GM18907 (cell line): ENCODE measurements around the gene STRBP.
A peak's percentile ranks its signal among the peaks of the same experiment; 100 is the strongest.
"Not testable (repeated sequence)": the region's sequence is repeated elsewhere in the genome, so short reads cannot be mapped to it uniquely, and the experiment has no call there.

Experiments used
- ATAC-seq: cut with Tn5 transposase; IDR thresholded peaks from one replicate; pipeline ENCODE4 v1.9.1; 2021; ENCODE audit warnings: mild to moderate bottlenecking, moderate library complexity; ENCODE audit not compliant: unreplicated experiment

STRBP gene

GRCh38 chr9:123268465-123269259, at the start of gene STRBP:
TSS of gene STRBP (minus strand) at chr9:123268586. CDS start at chr9:123184134, 84,452 bp downstream.
- peak; percentile 91 for ATAC-seq

DNA sequence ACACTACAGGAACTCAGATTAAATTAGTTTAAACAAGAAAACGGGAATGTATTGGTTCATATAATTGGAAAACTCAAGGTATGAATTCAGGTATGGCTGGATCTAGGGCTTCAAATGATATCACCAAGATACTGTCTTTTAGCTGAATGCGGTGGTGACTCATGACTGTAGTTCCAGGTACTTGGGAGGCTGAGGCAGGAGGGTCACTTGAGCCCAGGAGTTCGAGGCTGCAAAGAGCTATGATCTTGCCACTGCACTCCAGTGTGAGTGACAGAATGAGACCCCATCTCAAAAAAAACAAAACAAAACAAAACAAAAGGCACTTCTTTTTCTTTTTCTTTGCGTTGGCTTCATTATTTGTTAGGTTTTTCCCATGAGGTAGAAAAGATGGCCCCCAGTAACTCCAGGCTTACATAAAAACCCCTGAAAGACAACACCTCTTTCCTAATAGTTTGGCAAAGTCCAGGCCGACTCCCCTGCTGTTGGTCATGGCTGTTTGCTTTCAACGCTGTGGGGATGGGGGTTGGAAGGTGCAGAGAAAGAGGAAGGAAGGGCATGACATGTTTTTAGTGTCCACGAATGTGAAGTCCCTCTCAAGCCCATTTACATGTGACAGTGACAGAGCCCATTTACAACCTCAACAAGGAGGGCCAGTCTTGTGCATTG, 47.8 kb upstream of the STRBP start:
- no peak for ATAC-seq

- ATAC-seq = no peak
These were observed 47.2 kb upstream of the STRBP start for GRCh38 chr9:123315635-123316034.

DNA sequence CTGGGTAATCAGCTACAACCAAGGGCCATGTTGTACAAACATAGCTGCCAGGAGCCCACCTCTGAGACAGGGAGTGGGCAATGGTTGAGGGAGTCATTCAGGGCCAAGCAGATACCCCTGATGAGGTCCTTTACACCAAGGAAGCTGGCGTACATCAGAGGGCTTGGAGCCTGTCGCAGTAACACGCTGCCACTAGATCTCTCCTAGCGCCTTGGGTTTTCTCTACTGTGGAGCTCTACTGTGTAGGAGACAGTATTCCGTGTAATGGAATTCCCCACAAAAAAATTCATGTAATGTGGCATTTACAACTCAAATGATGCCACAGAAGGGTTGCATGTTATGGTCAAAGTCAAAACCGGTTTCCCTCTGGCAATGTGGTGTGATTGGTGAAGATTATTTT, 46.2 kb upstream of the STRBP start:
- ATAC-seq = no peak

- no peak for ATAC-seq
These were observed 44.0 kb upstream of the STRBP start for GRCh38 chr9:123312306-123312877.

DNA sequence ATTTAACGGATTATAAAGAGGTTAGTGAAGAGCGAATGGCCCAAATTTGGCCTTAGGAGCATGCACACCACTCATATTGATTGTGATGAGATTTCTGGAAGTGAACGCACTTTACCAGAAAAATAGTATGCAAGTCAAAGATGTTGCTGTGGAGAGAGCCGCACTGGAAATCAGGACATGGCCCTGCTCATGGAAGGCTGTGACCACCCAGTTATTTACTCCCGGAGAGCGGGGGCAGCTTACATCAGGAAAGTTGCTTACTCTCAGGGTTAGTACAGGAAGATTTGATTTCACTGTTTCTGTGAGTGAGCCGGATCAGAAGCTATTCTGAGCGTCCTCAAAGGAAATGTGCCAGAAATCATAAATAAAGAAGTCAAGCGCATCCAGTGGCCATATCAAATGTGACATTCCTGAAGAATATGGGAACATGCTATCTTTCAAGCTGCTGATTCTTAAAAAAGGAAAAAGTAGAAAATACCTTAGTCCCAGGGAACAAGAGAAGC, 42.9 kb upstream of the STRBP start:
- ATAC-seq = no peak

DNA sequence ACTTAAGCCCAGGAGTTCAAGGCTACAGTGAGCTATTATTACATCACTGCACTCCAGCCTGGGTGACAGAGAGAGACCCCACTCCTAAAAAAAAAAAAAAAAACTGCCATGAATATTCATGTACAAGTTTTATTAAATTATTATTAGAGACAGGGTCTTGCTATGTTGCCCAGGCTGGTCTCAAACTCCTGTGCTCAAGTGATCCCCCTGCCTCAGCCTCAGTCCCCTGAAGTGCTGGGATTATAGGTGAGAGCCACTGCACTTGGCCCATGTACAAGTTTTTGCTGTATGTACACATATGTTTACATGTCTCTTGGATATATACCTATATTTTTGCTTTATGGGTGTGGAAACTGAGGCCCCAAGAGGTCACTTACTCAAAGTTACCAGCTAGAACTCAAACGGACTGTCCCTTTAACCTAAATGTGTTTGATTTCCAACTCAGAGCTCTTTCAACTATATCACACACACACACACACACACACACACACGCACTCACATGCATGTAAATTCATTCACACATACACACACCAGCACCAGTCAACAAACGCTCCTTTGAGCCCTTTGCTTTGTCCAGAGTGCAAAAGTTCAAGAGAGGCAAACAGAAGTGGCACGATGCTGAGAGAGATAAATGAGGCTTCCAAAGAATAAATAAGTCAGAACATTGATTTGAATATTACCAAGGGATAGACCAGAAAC, 42.3 kb upstream of the STRBP start:
- ATAC-seq = no peak

DNA sequence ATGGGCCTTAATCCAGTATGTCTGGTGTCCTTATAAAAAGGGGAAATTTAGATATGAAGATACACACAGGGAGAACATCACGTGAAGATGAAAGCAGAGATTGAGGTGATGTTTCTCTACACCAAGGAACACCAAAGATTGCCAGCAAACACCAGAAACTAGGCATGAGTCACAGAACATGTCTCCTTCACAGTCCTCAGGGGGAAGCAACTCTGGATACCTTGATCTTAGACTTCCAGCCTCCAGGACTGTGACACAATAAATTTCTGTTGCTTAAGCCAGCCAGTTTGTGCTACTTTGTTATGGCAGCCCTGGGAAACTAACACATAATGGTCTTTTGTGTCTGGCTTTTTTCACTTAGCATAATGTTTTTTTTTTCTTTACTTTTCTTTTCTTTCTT, 41.2 kb upstream of the STRBP start:
- no peak for ATAC-seq

DNA sequence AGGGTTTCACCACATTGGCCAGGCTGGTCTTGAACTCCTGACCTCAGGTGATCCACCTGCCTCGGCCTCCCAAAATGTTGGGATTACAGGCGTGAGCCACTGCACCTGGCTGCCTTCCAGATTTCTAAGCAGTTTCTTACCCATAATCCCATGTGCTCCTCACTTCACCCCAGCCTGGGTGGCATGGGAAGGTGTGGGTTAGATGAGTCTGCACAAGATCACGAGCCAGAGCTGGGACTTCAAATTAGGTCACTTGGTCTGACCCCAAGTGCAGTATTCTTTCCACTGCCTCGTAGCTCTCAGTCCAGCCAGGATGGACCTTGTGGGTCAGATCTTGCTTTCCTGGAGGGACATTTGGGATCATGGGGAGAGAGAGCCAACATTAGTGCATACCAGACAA, 37.5 kb upstream of the STRBP start:
- ATAC-seq = no peak

DNA sequence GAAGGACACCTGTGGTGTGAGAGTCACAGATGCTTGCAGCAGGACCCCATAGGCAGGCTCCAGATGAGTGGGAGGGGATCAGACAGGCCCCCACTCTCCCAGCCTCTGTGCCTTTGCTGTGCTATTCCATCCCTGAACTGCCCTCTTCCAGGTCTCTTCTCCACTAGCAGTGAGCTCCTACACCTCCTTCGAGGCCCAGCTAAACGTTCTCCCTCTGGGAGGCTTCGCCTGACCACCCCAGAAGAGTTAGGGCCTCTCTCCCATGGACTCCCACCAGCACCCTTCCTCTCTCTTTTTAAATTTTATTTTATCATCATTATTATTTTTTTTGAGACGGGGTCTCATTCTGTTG, 35.9 kb upstream of the STRBP start:
- ATAC-seq = no peak

GRCh38 chr9:123302348-123303214, 34.2 kb upstream of the STRBP start:
- no peak for ATAC-seq

DNA sequence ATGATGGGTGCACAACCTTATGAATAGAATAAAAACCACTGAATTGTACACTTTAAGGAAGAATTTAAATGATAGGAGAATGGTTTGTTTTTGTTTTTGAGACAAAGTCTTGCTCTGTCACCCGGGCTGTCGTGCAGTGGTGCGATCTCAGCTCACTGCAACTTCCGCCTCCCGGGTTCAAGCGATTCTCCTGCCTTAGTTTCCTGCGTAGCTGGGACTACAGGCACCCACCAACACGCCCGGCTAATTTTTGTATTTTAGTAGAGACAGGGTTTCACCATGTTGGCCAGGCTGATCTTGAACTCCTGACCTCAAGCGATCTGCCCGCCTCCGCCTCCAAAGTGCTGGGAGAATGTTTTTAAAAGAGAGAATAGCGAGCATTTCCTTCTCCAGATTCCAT, 33.5 kb upstream of the STRBP start:
- ATAC-seq = not testable (repeated sequence)

DNA sequence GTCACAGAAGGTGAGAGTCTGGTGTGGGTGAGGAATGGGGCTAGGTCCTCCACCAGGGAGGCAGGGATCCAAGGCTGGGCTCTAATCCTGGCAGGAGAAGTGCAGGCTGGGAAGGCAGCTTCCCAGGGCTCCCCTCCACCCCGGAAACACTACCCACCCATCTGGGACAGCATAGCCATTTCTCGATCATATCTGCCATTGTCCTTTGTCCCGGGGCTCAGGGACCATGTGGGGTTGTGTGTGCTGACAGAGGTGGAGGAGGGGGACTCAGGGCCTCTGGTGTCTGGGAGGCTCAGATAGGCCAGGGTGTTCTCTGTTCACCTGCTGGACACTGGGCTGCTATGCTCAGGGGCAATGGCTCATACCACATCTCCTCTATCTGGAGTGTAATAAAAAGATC, 32.2 kb upstream of the STRBP start:
- ATAC-seq = no peak

DNA sequence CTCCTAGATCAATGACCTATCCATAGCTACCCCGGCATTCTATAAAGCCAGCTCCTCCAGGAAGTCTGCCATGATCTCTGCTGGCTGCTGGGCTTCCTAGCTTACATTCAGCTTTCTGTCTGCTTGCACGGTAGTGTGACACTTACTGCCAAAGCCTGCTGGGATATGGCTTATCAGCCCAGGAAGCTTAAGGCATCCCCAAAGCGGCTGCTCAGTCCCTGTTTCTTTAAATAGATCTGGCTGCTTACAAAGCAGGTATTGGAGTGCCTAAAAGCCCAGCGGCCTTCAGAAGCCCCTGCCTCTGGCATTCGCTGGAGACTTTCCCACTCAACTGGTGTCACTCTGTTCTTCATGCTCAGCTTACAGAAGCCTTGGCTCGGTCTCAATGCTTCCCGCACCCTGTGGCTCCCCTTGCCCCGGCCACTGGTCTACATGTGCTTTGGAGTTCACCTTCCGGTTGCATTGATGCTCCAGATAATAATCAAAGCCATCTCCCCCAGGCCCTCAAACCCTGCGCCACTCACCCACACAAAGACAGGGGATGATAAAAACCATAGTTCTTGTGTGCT, 31.3 kb upstream of the STRBP start:
- ATAC-seq = no peak

DNA sequence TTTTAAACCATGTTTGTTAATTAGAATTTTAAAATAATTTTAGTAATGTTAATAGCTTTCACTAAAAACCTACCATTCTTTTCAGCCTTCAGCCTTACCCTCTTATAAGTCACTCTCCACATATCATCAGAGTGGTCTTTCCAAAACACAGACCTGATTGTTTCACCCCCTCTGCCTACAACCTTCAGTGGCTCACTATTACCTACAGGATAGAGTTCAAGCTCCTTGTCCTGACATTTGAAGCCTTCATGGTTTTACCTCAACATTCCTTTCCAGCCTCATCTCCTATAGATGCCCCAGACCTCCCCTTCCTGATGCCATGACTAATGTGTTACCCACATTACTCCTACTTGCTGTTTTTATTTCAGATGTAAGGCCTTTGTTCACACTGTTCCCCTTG, 27.8 kb upstream of the STRBP start:
- no peak for ATAC-seq

- no peak for ATAC-seq
These were observed 23.4 kb upstream of the STRBP start for GRCh38 chr9:123291736-123292135.

GRCh38 chr9:123290764-123291163, 22.4 kb upstream of the STRBP start:
- no peak for ATAC-seq

DNA sequence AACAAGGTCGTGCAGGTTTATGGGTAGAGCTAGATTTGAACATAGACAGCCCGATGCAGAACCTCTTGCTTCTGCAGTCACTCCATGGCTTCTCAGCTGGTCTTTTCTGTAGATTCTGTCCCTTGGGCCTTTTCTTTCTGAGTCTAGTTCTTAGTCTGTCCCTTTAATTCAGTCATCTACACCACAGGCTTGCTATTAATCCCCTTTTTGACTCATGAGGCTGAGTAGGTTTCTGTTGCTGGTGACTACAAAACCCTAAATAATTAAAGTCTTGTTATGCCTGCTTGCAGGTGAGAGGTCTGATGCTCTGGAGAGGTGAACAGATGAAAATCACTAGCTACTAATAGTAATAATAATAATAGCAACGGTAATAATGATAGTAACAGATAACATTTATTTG, 19.3 kb upstream of the STRBP start:
- no peak for ATAC-seq

DNA sequence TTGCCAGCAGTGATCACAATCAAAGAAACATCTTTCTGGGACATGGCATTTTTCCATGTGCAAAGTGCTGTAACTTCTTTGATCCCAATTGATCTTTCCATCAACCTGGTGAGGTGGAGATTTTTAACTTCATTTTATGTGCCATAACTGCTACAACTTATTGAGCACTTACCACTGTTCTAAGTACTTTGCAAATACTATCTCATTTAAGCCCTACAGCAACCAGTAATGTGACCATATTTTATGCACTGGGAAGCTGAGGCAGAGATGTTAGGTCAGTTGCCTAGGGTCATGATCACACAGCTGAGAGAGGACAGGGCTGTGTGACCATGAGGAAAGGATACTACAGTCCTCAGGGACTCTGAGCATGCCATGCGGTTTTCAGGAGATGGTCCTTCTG, 17.9 kb upstream of the STRBP start:
- ATAC-seq = no peak

- no peak for ATAC-seq
These were observed 16.3 kb upstream of the STRBP start for GRCh38 chr9:123284656-123285055.
